ENCODE results near the gene EXD3.
A peak's percentile ranks its signal among the peaks of the same experiment; 100 is the strongest.
"Not testable (repeated sequence)": the region's sequence is repeated elsewhere in the genome, so short reads cannot be mapped to it uniquely, and the experiment has no call there.

The EXD3 gene

DNA sequence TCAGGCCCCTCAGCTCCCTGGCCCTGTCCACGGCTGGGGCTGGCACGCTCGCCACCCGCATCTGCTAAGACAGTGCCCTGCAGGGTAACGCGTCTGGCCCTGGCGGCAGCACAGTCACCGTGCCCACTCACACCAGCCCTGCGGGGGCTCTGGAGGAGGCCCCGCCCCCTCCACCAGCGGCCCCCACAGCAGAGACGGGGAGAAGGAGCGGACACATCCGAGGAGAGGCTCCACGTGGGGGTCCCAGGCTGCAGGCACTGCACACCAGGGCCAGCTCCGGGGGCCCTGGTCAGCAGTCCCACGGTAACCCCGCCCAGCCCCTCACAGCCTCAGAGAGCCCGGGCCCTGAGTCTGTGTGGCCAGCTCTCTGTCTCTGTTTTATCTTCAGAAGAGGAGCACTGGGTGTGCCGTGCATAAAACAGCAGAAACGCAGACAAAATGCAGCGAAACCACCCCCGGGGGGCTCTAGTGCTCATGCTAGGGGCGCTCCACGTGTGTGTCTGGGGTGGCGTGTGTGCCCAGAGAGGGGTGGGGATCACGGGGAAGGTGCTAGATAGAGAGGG, 73.4 kb downstream of the EXD3 start:
- Histone ChIP-seq H3K27me3 (no peaks in the 10 kb centered on the region), H3K4me2 (no peak overlapping the region)

GRCh38 chr9:137348769-137349470, 74.0 kb downstream of the EXD3 start:
- no peak for TF ChIP-seq Cebpa-rat (IDR thresholded peaks at IDR 0.05)
- Histone ChIP-seq H3K4me1 (no peaks in the 10 kb centered on the region), H4K20me1 (no peaks in the 10 kb centered on the region), H3K9me3 (peaks cover 37% of the 10 kb centered on the region), H3K27me3 (no peaks in the 10 kb centered on the region), H3K36me3 (peaks cover 28% of the 10 kb centered on the region), H3K4me2 (no peak overlapping the region), H3K9ac (no peak overlapping the region), H3K4me3 (no peak overlapping the region), H3K27ac (no peak overlapping the region)

More for the DNA sequence above, 73.4 kb downstream of the EXD3 start:
- Histone ChIP-seq H3K9me3 (peaks cover 38% of the 10 kb centered on the region), H3K27ac (no peak overlapping the region), H3K36me3 (peaks cover 32% of the 10 kb centered on the region), H4K20me1 (no peaks in the 10 kb centered on the region), H3K4me1 (no peaks in the 10 kb centered on the region), H3K4me3 (no peak overlapping the region), H3K9ac (no peak overlapping the region)
- TF ChIP-seq Cebpa-rat (IDR thresholded peaks at IDR 0.05) = no peak

DNA sequence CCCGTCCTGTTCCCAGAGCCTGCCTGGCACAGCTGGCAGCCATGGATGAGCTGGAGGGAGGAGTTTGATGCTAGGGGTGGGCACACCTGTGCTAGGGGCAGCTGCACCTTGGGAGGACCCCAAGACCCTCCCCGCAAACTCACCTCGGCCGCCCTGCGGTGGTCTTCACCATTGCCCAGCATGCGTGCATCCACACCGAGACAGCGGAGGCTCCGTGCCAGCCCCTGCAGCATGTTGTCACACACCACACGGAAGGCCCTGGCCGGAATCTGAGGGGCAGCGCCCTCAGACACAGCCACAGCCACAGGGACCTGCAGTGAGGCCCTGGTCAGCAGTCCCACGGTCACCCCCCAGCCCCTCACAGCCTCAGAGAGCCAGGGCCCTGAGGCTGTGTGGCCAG, 75.0 kb downstream of the EXD3 start:
- no peak overlapping the region for H3K9ac ChIP-seq
- no peak overlapping the region for H3K4me3 ChIP-seq
- no peaks in the 10 kb centered on the region for H3K27me3 ChIP-seq
- H3K4me2 ChIP-seq = no peak overlapping the region
- no peak for TF ChIP-seq Cebpa-rat (IDR thresholded peaks at IDR 0.05)
- no peaks in the 10 kb centered on the region for H4K20me1 ChIP-seq
- no peak overlapping the region for H3K27ac ChIP-seq
- H3K9me3 ChIP-seq = peaks cover 38% of the 10 kb centered on the region
- peaks cover 28% of the 10 kb centered on the region for H3K36me3 ChIP-seq
- H3K4me1 ChIP-seq = no peaks in the 10 kb centered on the region

GRCh38 chr9:137342482-137342881, 80.5 kb downstream of the EXD3 start:
- Histone ChIP-seq H3K27me3 (no peaks in the 10 kb centered on the region), H3K9me3 (peaks cover 37% of the 10 kb centered on the region), H3K4me2 (no peak overlapping the region), H3K27ac (no peak overlapping the region), H3K4me1 (peaks cover 40% of the 10 kb centered on the region), H3K36me3 (peaks cover 12% of the 10 kb centered on the region), H4K20me1 (no peaks in the 10 kb centered on the region), H3K9ac (no peak overlapping the region), H3K4me3 (no peak overlapping the region)
- no peak for TF ChIP-seq Cebpa-rat (IDR thresholded peaks at IDR 0.05)

- TF ChIP-seq Cebpa-rat (IDR thresholded peaks at IDR 0.05) = no peak
- Histone ChIP-seq H3K9me3 (peaks cover 37% of the 10 kb centered on the region), H3K27me3 (no peaks in the 10 kb centered on the region), H3K4me1 (peaks cover 40% of the 10 kb centered on the region), H3K4me3 (no peak overlapping the region), H3K4me2 (peak overlapping the region; percentile 53), H3K27ac (no peak overlapping the region), H3K9ac (no peak overlapping the region), H3K36me3 (peaks cover 3% of the 10 kb centered on the region; the same call in 1 of the 2 replicates), H4K20me1 (no peaks in the 10 kb centered on the region)
Observed at GRCh38 chr9:137341227-137341626, 81.7 kb downstream of the EXD3 start.

GRCh38 chr9:137339908-137340462, 83.0 kb downstream of the EXD3 start:
- not testable (repeated sequence) for H3K4me2 ChIP-seq, H3K36me3 ChIP-seq, H3K27ac ChIP-seq, H3K27me3 ChIP-seq, H3K4me3 ChIP-seq, H3K9ac ChIP-seq, H4K20me1 ChIP-seq
- peaks cover 40% of the 10 kb centered on the region for H3K4me1 ChIP-seq
- peaks cover 43% of the 10 kb centered on the region for H3K9me3 ChIP-seq

DNA sequence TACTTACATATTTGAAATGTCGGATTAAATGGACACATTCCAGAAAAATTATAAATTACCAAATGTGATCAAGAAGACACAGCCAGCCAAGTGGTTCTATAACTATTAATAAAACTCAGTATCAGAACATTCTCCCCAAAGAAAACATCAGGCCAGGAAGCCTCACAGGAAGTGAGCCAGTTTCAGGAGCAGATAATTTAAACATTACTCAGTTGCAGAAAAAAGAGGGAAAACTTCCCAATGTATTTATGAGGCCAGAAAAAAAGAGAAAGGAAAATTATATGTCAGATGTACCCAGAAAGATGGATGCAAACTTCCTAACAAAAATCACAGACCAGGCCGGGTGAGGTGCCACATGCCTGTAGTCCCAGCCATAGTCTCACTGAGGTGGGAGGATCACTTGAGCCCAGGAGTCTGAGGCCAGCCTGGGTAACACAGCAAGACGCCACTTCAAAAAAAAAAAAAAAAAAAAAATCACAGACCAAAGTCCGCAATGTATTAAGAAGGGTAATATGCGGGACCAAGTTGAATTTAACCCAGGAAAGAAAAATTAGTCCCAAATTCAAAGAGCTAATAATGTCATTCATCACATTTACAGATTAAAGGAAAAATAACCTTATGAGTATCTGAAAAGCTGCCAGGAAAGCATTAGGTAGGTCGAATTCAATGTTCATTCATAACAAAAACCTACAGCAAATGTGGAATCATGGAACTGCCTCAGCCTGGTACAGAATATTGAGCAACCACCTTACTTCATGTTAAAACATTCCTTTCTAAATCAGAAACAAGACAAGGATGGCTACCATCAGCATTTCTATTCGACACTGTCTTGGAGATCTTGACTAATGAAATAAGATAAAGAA, 83.7 kb downstream of the EXD3 start:
- peaks cover 40% of the 10 kb centered on the region for H3K4me1 ChIP-seq
- H3K9me3 ChIP-seq = peaks cover 43% of the 10 kb centered on the region
- H3K9ac ChIP-seq = no peak overlapping the region
- H3K4me2 ChIP-seq = peak overlapping the region; percentile 61
- H3K4me3 ChIP-seq = no peak overlapping the region
- TF ChIP-seq Cebpa-rat (IDR thresholded peaks at IDR 0.05) = no peak
- H4K20me1 ChIP-seq = no peaks in the 10 kb centered on the region
- H3K27ac ChIP-seq = no peak overlapping the region
- peaks cover 7% of the 10 kb centered on the region; the same call in 1 of the 2 replicates for H3K36me3 ChIP-seq
- no peaks in the 10 kb centered on the region for H3K27me3 ChIP-seq

- no peak for TF ChIP-seq Cebpa-rat (IDR thresholded peaks at IDR 0.05)
- Histone ChIP-seq H3K9me3 (peaks cover 34% of the 10 kb centered on the region), H4K20me1 (no peaks in the 10 kb centered on the region), H3K4me3 (no peak overlapping the region), H3K27ac (no peak overlapping the region), H3K27me3 (no peaks in the 10 kb centered on the region), H3K4me1 (peaks cover 35% of the 10 kb centered on the region), H3K9ac (no peak overlapping the region), H3K36me3 (peaks cover 7% of the 10 kb centered on the region; the same call in 1 of the 2 replicates), H3K4me2 (no peak overlapping the region)
Observed at GRCh38 chr9:137336735-137337134, 86.2 kb downstream of the EXD3 start.

DNA sequence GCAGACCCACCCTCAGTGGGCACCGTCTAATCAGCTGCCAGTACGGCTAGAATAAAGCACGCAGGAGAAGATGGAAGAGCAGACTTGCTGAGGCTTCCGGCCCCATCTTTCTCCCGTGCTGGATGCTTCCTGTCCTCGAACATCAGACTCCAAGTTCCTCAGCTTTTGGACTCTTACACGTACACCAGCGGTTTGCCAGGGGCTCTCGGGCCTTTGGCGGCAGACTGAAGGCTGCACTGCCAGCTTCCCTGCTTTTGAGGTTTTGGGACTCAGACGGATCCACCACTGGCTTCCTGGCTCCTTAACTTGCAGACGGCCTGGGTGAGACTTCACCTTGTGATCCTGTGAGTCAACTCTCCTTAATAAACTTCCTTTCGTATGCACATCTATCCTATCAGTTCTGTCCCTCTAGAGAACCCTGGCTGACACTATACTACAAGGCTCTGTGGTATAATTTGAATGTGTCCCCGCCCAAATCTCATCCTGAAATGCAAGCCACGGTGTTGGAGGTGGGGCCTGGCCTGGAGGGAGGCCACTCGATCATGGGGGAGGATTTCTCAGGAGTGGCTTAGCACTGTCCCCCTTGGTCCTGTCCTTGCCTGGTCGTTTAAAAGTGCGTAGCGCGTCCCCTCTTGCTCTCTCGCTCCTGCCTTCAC, 89.8 kb downstream of the EXD3 start:
- TF ChIP-seq Cebpa-rat (IDR thresholded peaks at IDR 0.05) = no peak
- Histone ChIP-seq H3K36me3 (peaks cover 7% of the 10 kb centered on the region; the same call in 1 of the 2 replicates), H4K20me1 (no peaks in the 10 kb centered on the region), H3K9ac (no peak overlapping the region), H3K4me2 (no peak overlapping the region), H3K4me1 (0 out of 2 replicates have a peak, but pooled peaks cover under 1% of the 10 kb centered on the region), H3K9me3 (peaks cover 39% of the 10 kb centered on the region), H3K27me3 (no peaks in the 10 kb centered on the region), H3K4me3 (no peak overlapping the region), H3K27ac (no peak overlapping the region)
